ENCODE results near the gene NXF1.
A peak's percentile ranks its signal among the peaks of the same experiment; 100 is the strongest.

NXF1 gene

DNA sequence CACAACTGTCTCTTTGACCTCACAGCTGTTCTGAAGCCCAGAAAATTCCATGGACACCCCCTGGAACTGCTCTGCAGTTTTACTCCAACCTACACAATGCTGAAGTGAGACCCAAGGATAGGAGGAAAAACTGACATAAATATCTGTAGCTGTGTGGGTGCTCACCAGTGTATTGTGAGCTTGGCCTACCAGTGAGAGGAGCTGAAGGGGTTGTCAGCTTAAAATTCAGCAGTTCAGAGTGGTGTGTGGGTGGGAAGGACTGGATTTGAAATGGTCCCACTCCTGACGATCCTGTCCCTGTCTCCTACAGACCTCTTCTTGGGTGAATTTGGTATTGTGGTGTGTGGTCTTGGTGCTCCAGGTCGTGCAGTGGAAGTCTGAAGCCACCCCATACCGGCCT is 15.7 kb downstream of the NXF1 start:
- H3K4me3 ChIP-seq (ENCODE audit: low read depth in 1 of 5, low read length in 5 of 5) = no peak overlapping the region
- H3K27ac ChIP-seq (ENCODE audit: low read depth, low read length) = no peak overlapping the region
- peaks cover 4 to 39% (median 23%) of the 10 kb centered on the region in 5 donors for H3K36me3 ChIP-seq (ENCODE audit: control insufficient read depth in 5 of 5, insufficient read depth in 5 of 5, low read length in 5 of 5)
- no peaks in the 10 kb centered on the region for H3K9me3 ChIP-seq (ENCODE audit: control insufficient read depth in 5 of 5, low read length in 5 of 5)
- no peaks in the 10 kb centered on the region for H3K27me3 ChIP-seq (ENCODE audit: control insufficient read depth in 5 of 5, insufficient read depth in 4 of 5, low read length in 5 of 5)
- peaks cover 16 to 56% (median 46%) of the 10 kb centered on the region in 5 donors for H3K4me1 ChIP-seq (ENCODE audit: control insufficient read depth in 5 of 5, insufficient read depth in 5 of 5, low read length in 5 of 5)
- peak overlapping the region in 1 of 5 donors; percentile 26 for H3K9ac ChIP-seq (ENCODE audit: low read length in 5 of 5)

GRCh38 chr11:62788991-62789390 is 16.2 kb downstream of the NXF1 start:
- H3K27ac ChIP-seq (ENCODE audit: low read depth, low read length) = no peak overlapping the region

DNA sequence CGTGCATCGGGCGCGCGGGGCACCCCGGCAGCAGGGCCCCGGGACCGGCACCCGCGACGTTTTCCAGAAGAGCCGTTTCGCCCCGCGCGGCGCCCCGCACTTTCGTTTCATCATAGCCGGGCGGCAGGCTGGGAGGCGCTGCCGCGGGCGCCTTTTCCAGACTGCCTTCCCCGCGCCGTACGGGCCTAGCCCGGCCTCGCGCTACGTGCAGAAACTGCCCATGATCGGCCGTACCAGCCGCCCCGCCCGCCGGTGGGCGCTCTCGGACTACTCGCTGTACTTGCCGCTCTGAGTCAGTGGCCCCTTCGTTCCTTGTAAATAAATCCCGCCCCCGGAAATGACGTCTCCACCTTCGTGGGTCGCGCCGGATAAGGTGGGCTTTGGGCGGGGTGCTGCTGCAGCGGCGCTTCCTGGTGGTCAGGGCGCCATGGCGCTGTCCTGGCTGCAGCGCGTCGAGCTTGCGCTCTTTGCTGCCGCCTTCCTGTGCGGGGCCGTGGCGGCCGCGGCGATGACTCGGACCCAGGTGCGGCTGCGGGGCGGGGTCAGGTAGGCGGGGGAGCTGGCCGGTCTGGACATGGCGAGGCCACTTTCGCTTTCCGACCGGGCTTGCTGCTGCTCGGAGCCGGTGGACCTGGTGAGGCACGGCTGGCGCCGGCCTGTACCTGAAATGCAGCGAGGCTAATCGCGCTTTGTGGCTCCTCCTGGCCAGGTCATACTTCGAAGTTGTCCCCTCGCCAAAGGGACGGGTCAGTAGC is 18.1 kb downstream of the NXF1 start, which contains the start of gene TMEM179B:
TMEM179B (plus strand) TSS at position 398 of the 755 bp plus-strand sequence; CDS start at position 428, 30 bp downstream.
- peak within 1 kb of the TSS; percentile 77 to 99 (median 98) for H3K4me3 ChIP-seq (ENCODE audit: low read depth in 1 of 5, low read length in 5 of 5)
- H3K9me3 ChIP-seq (ENCODE audit: control insufficient read depth in 5 of 5, low read length in 5 of 5) = no peaks in the 10 kb centered on the region
- no peaks in the 10 kb centered on the region for H3K27me3 ChIP-seq (ENCODE audit: control insufficient read depth in 5 of 5, insufficient read depth in 4 of 5, low read length in 5 of 5)
- H3K27ac ChIP-seq (ENCODE audit: low read depth, low read length) = peak within 1 kb of the TSS; percentile 90
- peaks cover 14 to 51% (median 43%) of the 10 kb centered on the region in 5 donors for H3K4me1 ChIP-seq (ENCODE audit: control insufficient read depth in 5 of 5, insufficient read depth in 5 of 5, low read length in 5 of 5)
- H3K9ac ChIP-seq (ENCODE audit: low read length in 5 of 5) = peak within 1 kb of the TSS; percentile 66 to 90 (median 85)
- H3K36me3 ChIP-seq (ENCODE audit: control insufficient read depth in 5 of 5, insufficient read depth in 5 of 5, low read length in 5 of 5) = peaks cover 0 to 26% (median 21%) of the 10 kb centered on the region in 5 donors

More at GRCh38 chr11:62788991-62789390, 16.2 kb downstream of the NXF1 start:
- Histone ChIP-seq H3K4me1 (ENCODE audit: control insufficient read depth in 5 of 5, insufficient read depth in 5 of 5, low read length in 5 of 5) (peaks cover 16 to 56% (median 46%) of the 10 kb centered on the region in 5 donors), H3K9ac (ENCODE audit: low read length in 5 of 5) (no peak overlapping the region), H3K27me3 (ENCODE audit: control insufficient read depth in 5 of 5, insufficient read depth in 4 of 5, low read length in 5 of 5) (no peaks in the 10 kb centered on the region), H3K36me3 (ENCODE audit: control insufficient read depth in 5 of 5, insufficient read depth in 5 of 5, low read length in 5 of 5) (peaks cover 0 to 34% (median 18%) of the 10 kb centered on the region in 5 donors), H3K4me3 (ENCODE audit: low read depth in 1 of 5, low read length in 5 of 5) (peak overlapping the region in 1 of 5 donors; percentile 16), H3K9me3 (ENCODE audit: control insufficient read depth in 5 of 5, low read length in 5 of 5) (no peaks in the 10 kb centered on the region)

DNA sequence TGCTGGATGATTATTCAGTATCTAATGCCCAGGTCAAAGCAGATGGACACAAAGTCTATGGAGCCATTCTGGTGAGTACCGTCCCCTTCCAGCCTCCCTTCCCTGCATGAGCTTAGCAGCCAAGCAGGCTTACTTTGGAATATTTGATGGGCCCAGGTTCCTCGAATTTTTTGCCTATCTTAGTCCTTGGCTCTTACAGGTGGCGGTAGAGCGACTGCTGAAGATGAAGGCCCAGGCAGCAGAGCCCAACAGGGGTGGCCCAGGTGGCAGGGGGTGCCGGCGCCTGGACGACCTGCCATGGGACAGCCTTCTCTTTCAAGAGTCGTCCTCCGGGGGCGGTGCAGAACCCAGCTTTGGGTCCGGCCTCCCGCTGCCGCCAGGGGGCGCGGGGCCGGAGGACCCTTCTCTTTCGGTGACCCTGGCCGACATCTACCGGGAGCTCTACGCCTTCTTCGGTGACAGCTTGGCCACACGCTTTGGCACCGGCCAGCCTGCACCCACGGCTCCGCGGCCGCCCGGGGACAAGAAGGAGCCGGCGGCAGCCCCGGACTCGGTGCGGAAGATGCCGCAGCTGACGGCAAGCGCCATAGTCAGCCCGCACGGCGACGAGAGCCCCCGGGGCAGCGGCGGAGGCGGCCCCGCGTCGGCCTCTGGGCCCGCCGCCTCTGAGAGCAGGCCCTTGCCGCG is 18.8 kb downstream of the NXF1 start:
- Histone ChIP-seq H3K4me3 (ENCODE audit: low read depth in 1 of 5, low read length in 5 of 5) (peak overlapping the region; percentile 48 to 99 (median 87)), H3K27ac (ENCODE audit: low read depth, low read length) (peak overlapping the region; percentile 90), H3K27me3 (ENCODE audit: control insufficient read depth in 5 of 5, insufficient read depth in 4 of 5, low read length in 5 of 5) (no peaks in the 10 kb centered on the region), H3K9me3 (ENCODE audit: control insufficient read depth in 5 of 5, low read length in 5 of 5) (no peaks in the 10 kb centered on the region), H3K36me3 (ENCODE audit: control insufficient read depth in 5 of 5, insufficient read depth in 5 of 5, low read length in 5 of 5) (peaks cover 0 to 31% (median 28%) of the 10 kb centered on the region in 5 donors), H3K4me1 (ENCODE audit: control insufficient read depth in 5 of 5, insufficient read depth in 5 of 5, low read length in 5 of 5) (peaks cover 13 to 44% (median 38%) of the 10 kb centered on the region in 5 donors), H3K9ac (ENCODE audit: low read length in 5 of 5) (peak overlapping the region; percentile 66 to 90 (median 85))

- peaks cover 0 to 34% (median 25%) of the 10 kb centered on the region in 5 donors for H3K36me3 ChIP-seq (ENCODE audit: control insufficient read depth in 5 of 5, insufficient read depth in 5 of 5, low read length in 5 of 5)
- no peaks in the 10 kb centered on the region for H3K27me3 ChIP-seq (ENCODE audit: control insufficient read depth in 5 of 5, insufficient read depth in 4 of 5, low read length in 5 of 5)
- peaks cover 5 to 14% (median 11%) of the 10 kb centered on the region in 5 donors for H3K4me1 ChIP-seq (ENCODE audit: control insufficient read depth in 5 of 5, insufficient read depth in 5 of 5, low read length in 5 of 5)
- no peak overlapping the region for H3K27ac ChIP-seq (ENCODE audit: low read depth, low read length)
- no peak overlapping the region for H3K4me3 ChIP-seq (ENCODE audit: low read depth in 1 of 5, low read length in 5 of 5)
- H3K9me3 ChIP-seq (ENCODE audit: control insufficient read depth in 5 of 5, low read length in 5 of 5) = no peaks in the 10 kb centered on the region
- no peak overlapping the region for H3K9ac ChIP-seq (ENCODE audit: low read length in 5 of 5)
Measured at GRCh38 chr11:62782753-62783152, 22.5 kb downstream of the NXF1 start.

- Histone ChIP-seq H3K36me3 (ENCODE audit: control insufficient read depth in 5 of 5, insufficient read depth in 5 of 5, low read length in 5 of 5) (peaks cover 0 to 61% (median 46%) of the 10 kb centered on the region in 5 donors), H3K27ac (ENCODE audit: low read depth, low read length) (no peak overlapping the region), H3K9me3 (ENCODE audit: control insufficient read depth in 5 of 5, low read length in 5 of 5) (no peaks in the 10 kb centered on the region), H3K9ac (ENCODE audit: low read length in 5 of 5) (peak overlapping the region in 1 of 5 donors; percentile 28), H3K27me3 (ENCODE audit: control insufficient read depth in 5 of 5, insufficient read depth in 4 of 5, low read length in 5 of 5) (no peaks in the 10 kb centered on the region), H3K4me1 (ENCODE audit: control insufficient read depth in 5 of 5, insufficient read depth in 5 of 5, low read length in 5 of 5) (no peaks in the 10 kb centered on the region), H3K4me3 (ENCODE audit: low read depth in 1 of 5, low read length in 5 of 5) (no peak overlapping the region)
Measured at GRCh38 chr11:62778441-62778840, 26.8 kb downstream of the NXF1 start.

DNA sequence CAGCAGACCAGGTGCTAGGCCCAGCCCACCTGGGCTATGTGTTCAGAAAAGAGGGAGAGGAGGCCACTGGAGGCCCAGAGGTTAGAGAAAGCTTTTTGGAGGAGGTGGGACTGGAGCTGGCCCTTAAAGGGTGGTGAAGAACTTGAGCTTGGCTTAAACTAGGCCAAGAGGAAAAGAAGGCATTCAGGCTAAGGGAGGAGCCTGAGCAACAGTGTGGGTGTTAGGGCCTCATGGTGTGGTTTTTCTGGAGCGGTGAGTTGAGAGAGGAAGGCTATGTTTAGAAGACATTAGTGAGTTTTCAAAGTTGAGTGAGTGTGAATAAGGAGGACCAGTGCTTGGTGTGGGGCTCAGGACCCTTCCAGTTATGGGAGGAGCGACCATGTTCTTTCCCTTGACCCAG is 27.9 kb downstream of the NXF1 start:
- no peaks in the 10 kb centered on the region for H3K4me1 ChIP-seq (ENCODE audit: control insufficient read depth in 5 of 5, insufficient read depth in 5 of 5, low read length in 5 of 5)

GRCh38 chr11:62775646-62776045 is 29.6 kb downstream of the NXF1 start:
- Histone ChIP-seq H3K9ac (ENCODE audit: low read length in 5 of 5) (peak overlapping the region in 1 of 5 donors; percentile 16), H3K36me3 (ENCODE audit: control insufficient read depth in 5 of 5, insufficient read depth in 5 of 5, low read length in 5 of 5) (peaks cover 0 to 47% (median 32%) of the 10 kb centered on the region in 5 donors), H3K4me3 (ENCODE audit: low read depth in 1 of 5, low read length in 5 of 5) (no peak overlapping the region), H3K27ac (ENCODE audit: low read depth, low read length) (no peak overlapping the region), H3K9me3 (ENCODE audit: control insufficient read depth in 5 of 5, low read length in 5 of 5) (no peaks in the 10 kb centered on the region), H3K27me3 (ENCODE audit: control insufficient read depth in 5 of 5, insufficient read depth in 4 of 5, low read length in 5 of 5) (peaks cover 0 to 4% (median 0%) of the 10 kb centered on the region in 5 donors), H3K4me1 (ENCODE audit: control insufficient read depth in 5 of 5, insufficient read depth in 5 of 5, low read length in 5 of 5) (peaks cover 5 to 13% (median 10%) of the 10 kb centered on the region in 5 donors)

More for the DNA sequence above, 27.9 kb downstream of the NXF1 start:
- H3K9me3 ChIP-seq (ENCODE audit: control insufficient read depth in 5 of 5, low read length in 5 of 5) = no peaks in the 10 kb centered on the region
- peak overlapping the region in 1 of 5 donors; percentile 4 for H3K9ac ChIP-seq (ENCODE audit: low read length in 5 of 5)
- H3K4me3 ChIP-seq (ENCODE audit: low read depth in 1 of 5, low read length in 5 of 5) = no peak overlapping the region
- no peak overlapping the region for H3K27ac ChIP-seq (ENCODE audit: low read depth, low read length)
- H3K36me3 ChIP-seq (ENCODE audit: control insufficient read depth in 5 of 5, insufficient read depth in 5 of 5, low read length in 5 of 5) = peaks cover 0 to 55% (median 40%) of the 10 kb centered on the region in 5 donors
- H3K27me3 ChIP-seq (ENCODE audit: control insufficient read depth in 5 of 5, insufficient read depth in 4 of 5, low read length in 5 of 5) = no peaks in the 10 kb centered on the region

- H3K27ac ChIP-seq (ENCODE audit: low read depth, low read length) = no peak overlapping the region
- H3K4me1 ChIP-seq (ENCODE audit: control insufficient read depth in 5 of 5, insufficient read depth in 5 of 5, low read length in 5 of 5) = peaks cover 7 to 24% (median 20%) of the 10 kb centered on the region in 5 donors
- H3K4me3 ChIP-seq (ENCODE audit: low read depth in 1 of 5, low read length in 5 of 5) = no peak overlapping the region
- H3K9ac ChIP-seq (ENCODE audit: low read length in 5 of 5) = no peak overlapping the region
- H3K9me3 ChIP-seq (ENCODE audit: control insufficient read depth in 5 of 5, low read length in 5 of 5) = no peaks in the 10 kb centered on the region
- peaks cover 0 to 43% (median 32%) of the 10 kb centered on the region in 5 donors for H3K36me3 ChIP-seq (ENCODE audit: control insufficient read depth in 5 of 5, insufficient read depth in 5 of 5, low read length in 5 of 5)
- H3K27me3 ChIP-seq (ENCODE audit: control insufficient read depth in 5 of 5, insufficient read depth in 4 of 5, low read length in 5 of 5) = peaks cover 0 to 4% (median 0%) of the 10 kb centered on the region in 5 donors
Measured at GRCh38 chr11:62774407-62774806, 30.8 kb downstream of the NXF1 start.
